Pancreas (tissue), 10 donors: Measurements from ENCODE around the gene HACE1. TPM values are rescaled to one million over a fixed set of nuclear protein-coding genes. Genes with fewer than 3 reads are reported as not detected.

Experiments
- ATAC-seq, 4 donors: fragments of 200-7000 bp; cut with Tn5 transposase; one replicate each; pipeline versions ENCODE4 v1.8.0 to v1.9.1; 2020; ENCODE audit warnings: mild to moderate bottlenecking in 4 of 4, moderate library complexity in 4 of 4
- DNase-seq, 6 donors: peaks; one replicate each; pipeline ENCODE4 v3.0.0-alpha.2; 2020
- FAIRE-seq: peaks from 2 replicates; lab custom pipeline; 2012; peaks lifted over from hg19 to GRCh38; lab: Jason Lieb, UNC
- H3K27ac ChIP-seq, 4 donors: fragments of 200-600 bp; sonication (generic); 1 replicate in 3 of 4; 2 replicates in 1 of 4; pipeline versions ENCODE4 v1.5.0 to v1.8.0; 2020
- H3K27me3 ChIP-seq, 4 donors: fragments of 200-600 bp; one replicate each; pipeline ENCODE4 v1.8.0; 2021
- H3K36me3 ChIP-seq, 3 donors: fragments of 200-600 bp; sonication (generic) in 1 of 3; one replicate each; pipeline versions ENCODE4 v1.5.0 to v1.8.0; 2020 to 2021
- H3K4me1 ChIP-seq, 3 donors: fragments of 200-600 bp; one replicate each; pipeline ENCODE4 v1.8.0; 2021
- H3K4me3 ChIP-seq, 4 donors: fragments of 200-600 bp; sonication (generic) in 2 of 4; one replicate each; pipeline versions ENCODE4 v1.5.0 to v1.8.0; 2020 to 2021
- H3K9me3 ChIP-seq, 4 donors: fragments of 200-600 bp; one replicate each; pipeline ENCODE4 v1.8.0; 2021
- CTCF ChIP-seq, 4 donors: fragments of 200-600 bp; sonication (generic) in 3 of 4; IDR thresholded peaks; one replicate each; pipeline versions ENCODE4 v1.5.0 to v1.8.0; 2021; ENCODE audit warnings: antibody characterized with exemption in 4 of 4
- WGBS, 2 donors: extraction: QIAGEN DNeasy Blood & Tissue Kit; methylation state at CpG; one replicate each; pipeline ENCODE4 v1.1.7; 2013; 5-methylcytosine and 5-hydroxymethylcytosine counted together
- intact Hi-C, 3 donors: fragments of 100-400 bp; cut with DNase I; formaldehyde crosslinking; loops; one replicate each; pipeline versions ENCODE4 v1.11.1 to v1.14.2; 2022
- polyA plus RNA-seq, 2 donors: library from polyadenylated mRNA; stranded (reverse); fragments of 200-250 nt; gene quantifications; one replicate each; pipeline ENCODE4 v1.2.3, GENCODE V29; 2013
- total RNA-seq, 6 donors: library from RNA; stranded (reverse); fragmentation: NEBNext Ultra II Directional in 4 of 6; extraction: Animal tissue kit (Norgen Biotek cat#: 25700) in 4 of 6; gene quantifications; one replicate each; pipeline versions ENCODE4 v1.2.1 to v1.2.4, GENCODE V29; 2021 to 2023
- donor health status: healthy with polysubstance abuse.
- donor health status: DM: no; HTN: no; CAD: no; lungs with moderate emphysema.
- donor health status: DM: no; HTN: no; CAD: no.
- donor health status: control.
- donor health status: control.
- donor health status: Bipolar disorder and iron deficiency.
- donor health status: DM: yes; HTN: yes; CAD: no.
- donor health status: DM: no; HTN: no; CAD: no.
- donor health status: DM: no; HTN: no; CAD: no.
- donor health status: DM: yes; HTN: yes; CAD: no.

HACE1 gene
- total and polyA plus RNA-seq, 8 donors: 2.8 to 8.5 (median 4.1) TPM

- no peaks in the 10 kb centered on the region for H3K36me3 ChIP-seq
- ATAC-seq (no peak), DNase-seq (no peak), FAIRE-seq (no peak)
- H3K27ac ChIP-seq: no peak overlapping the region
- 91 to 94% methylated on average over 2 of the region's 2 CpGs for WGBS, 2 donors
- no peak overlapping the region for H3K4me3 ChIP-seq
- TF ChIP-seq CTCF (IDR thresholded peaks at IDR 0.05): no peak
- intact Hi-C loops: no loop called here
- H3K4me1 ChIP-seq: no peaks in the 10 kb centered on the region
- H3K27me3 ChIP-seq: no peaks in the 10 kb centered on the region
- H3K9me3 ChIP-seq: no peaks in the 10 kb centered on the region
Observed at GRCh38 chr6:104684911-104685415, 174.8 kb downstream of the HACE1 start.

- 76 to 90% methylated on average over 4 of the region's 4 CpGs for WGBS, 2 donors
- no peak for TF ChIP-seq CTCF (IDR thresholded peaks at IDR 0.05)
- FAIRE-seq: no peak
- H3K4me1 ChIP-seq: no peaks in the 10 kb centered on the region
- no peak for ATAC-seq
- DNase-seq: no peak
- H3K27ac ChIP-seq: no peak overlapping the region
- H3K27me3 ChIP-seq: no peaks in the 10 kb centered on the region
- intact Hi-C loops: no loop called here
- H3K36me3 ChIP-seq: no peaks in the 10 kb centered on the region
- H3K4me3 ChIP-seq: no peak overlapping the region
- H3K9me3 ChIP-seq: no peaks in the 10 kb centered on the region
Observed at GRCh38 chr6:104683809-104684208, 175.9 kb downstream of the HACE1 start.

- DNase-seq (peak in 3 of 6 donors; percentile 30 to 65 (median 38)), FAIRE-seq (no peak), ATAC-seq (peak in 3 of 4 donors; percentile 39 to 50 (median 40))
- Histone ChIP-seq H3K9me3 (no peaks in the 10 kb centered on the region), H3K4me3 (no peak overlapping the region), H3K4me1 (no peaks in the 10 kb centered on the region), H3K36me3 (no peaks in the 10 kb centered on the region), H3K27ac (no peak overlapping the region), H3K27me3 (no peaks in the 10 kb centered on the region)
- intact Hi-C loops: no loop called here
- WGBS, 2 donors: 53 to 57% methylated on average over 15 of the region's 15 CpGs
- TF ChIP-seq CTCF (IDR thresholded peaks at IDR 0.05): peak; percentile 20 to 63 (median 46)
Observed at GRCh38 chr6:104682722-104683643, 176.7 kb downstream of the HACE1 start.

- Histone ChIP-seq H3K9me3 (no peaks in the 10 kb centered on the region), H3K27me3 (no peaks in the 10 kb centered on the region), H3K4me3 (no peak overlapping the region), H3K36me3 (no peaks in the 10 kb centered on the region), H3K27ac (no peak overlapping the region), H3K4me1 (no peaks in the 10 kb centered on the region)
- no peak for TF ChIP-seq CTCF (IDR thresholded peaks at IDR 0.05)
- intact Hi-C loops: no loop called here
- DNase-seq (no peak), ATAC-seq (no peak), FAIRE-seq (no peak)
- 68 to 69% methylated on average over 2 of the region's 2 CpGs for WGBS, 2 donors
Observed at GRCh38 chr6:104680539-104680938, 179.2 kb downstream of the HACE1 start.

- no peak for TF ChIP-seq CTCF (IDR thresholded peaks at IDR 0.05)
- H3K4me1 ChIP-seq: no peaks in the 10 kb centered on the region
- intact Hi-C loops: no loop called here
- FAIRE-seq: no peak
- no peak overlapping the region for H3K27ac ChIP-seq
- H3K27me3 ChIP-seq: no peaks in the 10 kb centered on the region
- DNase-seq: no peak
- H3K4me3 ChIP-seq: no peak overlapping the region
- no peaks in the 10 kb centered on the region for H3K9me3 ChIP-seq
- 53 to 90% methylated on average over 1 of the region's 1 CpG for WGBS, 2 donors
- no peak for ATAC-seq
- H3K36me3 ChIP-seq: no peaks in the 10 kb centered on the region
Observed at GRCh38 chr6:104679971-104680370, 179.7 kb downstream of the HACE1 start.
